ENCODE measurements around the gene FOXK1.

DNA sequence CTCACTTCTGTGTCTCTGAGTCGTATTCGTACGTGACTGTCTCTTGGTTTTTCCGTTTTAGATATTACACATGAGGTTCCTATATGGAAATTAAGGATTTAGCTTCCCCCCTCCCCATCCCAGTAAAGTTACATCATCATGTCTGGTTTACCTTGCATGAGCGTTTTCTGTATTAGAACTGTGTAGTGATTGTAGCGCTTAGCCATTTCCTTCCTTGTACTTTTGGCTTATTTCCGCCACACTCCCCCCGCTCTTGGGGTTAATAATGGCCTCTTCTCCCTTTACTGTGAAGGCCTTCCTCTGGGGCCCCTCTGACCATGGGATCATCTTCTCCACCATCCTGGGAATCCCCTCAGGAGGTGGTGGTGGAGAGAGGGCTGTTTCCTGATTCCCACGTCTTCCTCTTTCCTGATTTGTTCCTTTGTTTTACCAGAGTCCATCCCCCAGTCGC lies 66.2 kb downstream of the FOXK1 start:
- TF ChIP-seq, protein P1, sequence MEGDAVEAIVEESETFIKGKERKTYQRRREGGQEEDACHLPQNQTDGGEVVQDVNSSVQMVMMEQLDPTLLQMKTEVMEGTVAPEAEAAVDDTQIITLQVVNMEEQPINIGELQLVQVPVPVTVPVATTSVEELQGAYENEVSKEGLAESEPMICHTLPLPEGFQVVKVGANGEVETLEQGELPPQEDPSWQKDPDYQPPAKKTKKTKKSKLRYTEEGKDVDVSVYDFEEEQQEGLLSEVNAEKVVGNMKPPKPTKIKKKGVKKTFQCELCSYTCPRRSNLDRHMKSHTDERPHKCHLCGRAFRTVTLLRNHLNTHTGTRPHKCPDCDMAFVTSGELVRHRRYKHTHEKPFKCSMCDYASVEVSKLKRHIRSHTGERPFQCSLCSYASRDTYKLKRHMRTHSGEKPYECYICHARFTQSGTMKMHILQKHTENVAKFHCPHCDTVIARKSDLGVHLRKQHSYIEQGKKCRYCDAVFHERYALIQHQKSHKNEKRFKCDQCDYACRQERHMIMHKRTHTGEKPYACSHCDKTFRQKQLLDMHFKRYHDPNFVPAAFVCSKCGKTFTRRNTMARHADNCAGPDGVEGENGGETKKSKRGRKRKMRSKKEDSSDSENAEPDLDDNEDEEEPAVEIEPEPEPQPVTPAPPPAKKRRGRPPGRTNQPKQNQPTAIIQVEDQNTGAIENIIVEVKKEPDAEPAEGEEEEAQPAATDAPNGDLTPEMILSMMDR (conservative IDR thresholded peaks at IDR 0.05 in 1 of 2, IDR thresholded peaks at IDR 0.05 in 1 of 2; ENCODE audit: low read depth in 1 of 2, low read length in 2 of 2): no peak
- no peak for TF ChIP-seq EZH2 (IDR thresholded peaks at IDR 0.05; ENCODE audit: low read length, missing control alignments)

Measured in fibroblast of lung (primary cell).